Right lobe of liver (tissue), 4 donors: Measurements from ENCODE around the gene CASQ2.

ENCODE experiments used
- POLR2A ChIP-seq: fragments of 450-650 bp; IDR thresholded peaks from one replicate; pipeline ENCODE4 v1.6.1; 2017; ENCODE audit warnings: antibody characterized with exemption, mild to moderate bottlenecking
- TF ChIP-seq, protein P1 (sequence below), 4 donors: fragments of 200-600 bp in 3 of 4; fragments of 450-650 bp in 1 of 4; IDR thresholded peaks; one replicate each; pipeline versions ENCODE4 v1.5.1 to v1.8.0; 2016 to 2022; ENCODE audit warnings: antibody characterized with exemption in 4 of 4, mild to moderate bottlenecking in 2 of 4
- donor health status: DM: no; HTN: no; CAD: no.
- donor health status: DM: no; HTN: no; CAD: no.
- donor health status: DM: no; HTN: yes; CAD: no.

GRCh38 chr1:115782571-115783281 is 14.2 kb upstream of the CASQ2 start:
- TF ChIP-seq, protein P1, sequence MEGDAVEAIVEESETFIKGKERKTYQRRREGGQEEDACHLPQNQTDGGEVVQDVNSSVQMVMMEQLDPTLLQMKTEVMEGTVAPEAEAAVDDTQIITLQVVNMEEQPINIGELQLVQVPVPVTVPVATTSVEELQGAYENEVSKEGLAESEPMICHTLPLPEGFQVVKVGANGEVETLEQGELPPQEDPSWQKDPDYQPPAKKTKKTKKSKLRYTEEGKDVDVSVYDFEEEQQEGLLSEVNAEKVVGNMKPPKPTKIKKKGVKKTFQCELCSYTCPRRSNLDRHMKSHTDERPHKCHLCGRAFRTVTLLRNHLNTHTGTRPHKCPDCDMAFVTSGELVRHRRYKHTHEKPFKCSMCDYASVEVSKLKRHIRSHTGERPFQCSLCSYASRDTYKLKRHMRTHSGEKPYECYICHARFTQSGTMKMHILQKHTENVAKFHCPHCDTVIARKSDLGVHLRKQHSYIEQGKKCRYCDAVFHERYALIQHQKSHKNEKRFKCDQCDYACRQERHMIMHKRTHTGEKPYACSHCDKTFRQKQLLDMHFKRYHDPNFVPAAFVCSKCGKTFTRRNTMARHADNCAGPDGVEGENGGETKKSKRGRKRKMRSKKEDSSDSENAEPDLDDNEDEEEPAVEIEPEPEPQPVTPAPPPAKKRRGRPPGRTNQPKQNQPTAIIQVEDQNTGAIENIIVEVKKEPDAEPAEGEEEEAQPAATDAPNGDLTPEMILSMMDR (IDR thresholded peaks at IDR 0.05) = no peak
- no peak for TF ChIP-seq POLR2A
